ENCODE data around the gene FKBP1A. TPM values are rescaled to one million over a fixed set of nuclear protein-coding genes. Genes with fewer than 3 reads are reported as not detected.

Gene FKBP1A
- total and polyA plus RNA-seq, 2 of the 4 experiments (the other 2 are of a cell fraction) = 120 to 528 TPM

GRCh38 chr20:1423206-1423605 is 30.4 kb upstream of the FKBP1A start:
- Histone ChIP-seq H3K9me1 (ENCODE audit: insufficient read depth, low read length) (peaks cover 7% of the 10 kb centered on the region; the same call in 1 of the 2 replicates), H3K4me3 (ENCODE audit: insufficient read depth, low read depth, low read length) (no peak overlapping the region), H4K5ac (ENCODE audit: low read depth, low read length) (no peak overlapping the region), H2BK120ac (ENCODE audit: low read depth, low read length) (no peak overlapping the region), H3K27me3 (ENCODE audit: control insufficient read depth, insufficient read depth, low read length) (no peaks in the 10 kb centered on the region), H4K8ac (ENCODE audit: low read depth in 2 of 2, low read length in 2 of 2) (peak overlapping the region in 1 of 2 experiments; percentile 13; a peak in 1 of 4 replicates), H3K23ac (ENCODE audit: low read depth, low read length) (no peak overlapping the region), H3K4ac (ENCODE audit: low read depth, low read length) (no peak overlapping the region), H3K79me1 (ENCODE audit: low read depth in 1 of 2, low read length in 2 of 2) (0 out of 4 replicates have a peak, but pooled peaks cover 0 to 2% of the 10 kb centered on the region in 2 experiments), H3K4me2 (ENCODE audit: low read depth, low read length) (no peak overlapping the region), H3K56ac (ENCODE audit: extremely low read depth, insufficient read depth, low read length) (no peak overlapping the region), H3K4me1 (ENCODE audit: control insufficient read depth, insufficient read depth, low read length) (peaks cover 7% of the 10 kb centered on the region), H3K9me3 (ENCODE audit: control insufficient read depth, insufficient read depth, low read length) (no peaks in the 10 kb centered on the region), H2BK5ac (ENCODE audit: low read depth, low read length, poor library complexity, severe bottlenecking) (no peak overlapping the region), H2BK20ac (ENCODE audit: low read depth, low read length) (no peak overlapping the region), H2AK9ac (replicated peaks; ENCODE audit: low read depth, low read length, poor library complexity) (no peak overlapping the region), H3K18ac (ENCODE audit: low read depth, low read length) (no peak overlapping the region), H3K36me3 (ENCODE audit: control insufficient read depth, insufficient read depth, low read length) (no peaks in the 10 kb centered on the region), H2AFZ (replicated peaks; ENCODE audit: low read length, poor library complexity) (peak overlapping the region; percentile 80), H4K20me1 (ENCODE audit: insufficient read depth, low read length) (no peaks in the 10 kb centered on the region), H2AK5ac (ENCODE audit: low read depth, low read length) (no peak overlapping the region), H4K91ac (ENCODE audit: insufficient read depth, low read depth, low read length) (no peak overlapping the region), H2BK15ac (ENCODE audit: low read depth, low read length) (no peak overlapping the region), H3K14ac (replicated peaks; ENCODE audit: low read depth, low read length) (no peak overlapping the region), H3K27ac (ENCODE audit: insufficient read depth, low read length) (no peak overlapping the region), H3K9ac (ENCODE audit: low read depth, low read length) (no peak overlapping the region)
- WGBS, 2 experiments (ENCODE audit: extremely low coverage in 2 of 2, insufficient read length in 1 of 2) = 63% methylated on average over 4 of the region's 6 CpGs; no CpG with 5 or more reads in 1 of the 2 experiments
- ATAC-seq (ENCODE audit: low read depth) (no peak), DNase-seq (no peak)
- ChIA-PET CTCF (no interaction called here), POLR2A (ENCODE audit: unreplicated experiment) (no interaction called here)
- dilution Hi-C loops (cut with HindIII; ENCODE audit: low sequenced_read_pairs, unreplicated experiment) (no loop called here), intact Hi-C loops (cut with micrococcal nuclease) (no loop called here), in situ Hi-C loops (cut with MboI; ENCODE audit: low sequenced_read_pairs) (no loop called here)
- no TSS peak for BruUV-seq (replicated peaks)
- TF ChIP-seq ELK1 (IDR thresholded peaks at IDR 0.05; ENCODE audit: borderline replicate concordance, low read depth, low read length) = no peak
- no peak for TF ChIP-seq BHLHE40 (IDR thresholded peaks at IDR 0.05; ENCODE audit: low read depth, low read length)
- TF ChIP-seq FOS (IDR thresholded peaks at IDR 0.05; ENCODE audit: low read depth, low read length) = no peak
- no peak for TF ChIP-seq USF2 (IDR thresholded peaks at IDR 0.05; ENCODE audit: low read depth, low read length)
- TF ChIP-seq MAZ (IDR thresholded peaks at IDR 0.05; ENCODE audit: borderline replicate concordance, low read depth, low read length) = no peak
- TF ChIP-seq CTCF (conservative IDR thresholded peaks at IDR 0.05; ENCODE audit: low read depth, low read length) = no peak
